Esophagus squamous epithelium (tissue), 4 donors: ENCODE measurements around the gene CAMK1D.

Experiments
- CTCF ChIP-seq, 6 experiments: fragments of 450-650 bp in 4 of 6; fragments of 200-600 bp in 2 of 6; sonication (generic) in 2 of 6; IDR thresholded peaks; one replicate each; pipeline ENCODE4 v1.5.1; 2016 to 2019; ENCODE audit warnings: antibody characterized with exemption in 6 of 6, mild to moderate bottlenecking in 4 of 6, moderate library complexity in 4 of 6
- POLR2A ChIP-seq, 4 donors: fragments of 450-650 bp; IDR thresholded peaks; one replicate each; pipeline ENCODE4 v1.6.1; 2017; ENCODE audit warnings: antibody characterized with exemption in 4 of 4, mild to moderate bottlenecking in 4 of 4, moderate library complexity in 3 of 4

- TF ChIP-seq CTCF (IDR thresholded peaks at IDR 0.05) (no peak), POLR2A (IDR thresholded peaks at IDR 0.05) (no peak)
Measured at GRCh38 chr10:12622691-12623090, 273.3 kb downstream of the CAMK1D start.
